Measurements from ENCODE around the gene MYO9A. TPM values are rescaled to one million over a fixed set of nuclear protein-coding genes. Genes with fewer than 3 reads are reported as not detected.

Gene MYO9A
- total RNA-seq, 1 donor from 2014 or later = 41.8 TPM

DNA sequence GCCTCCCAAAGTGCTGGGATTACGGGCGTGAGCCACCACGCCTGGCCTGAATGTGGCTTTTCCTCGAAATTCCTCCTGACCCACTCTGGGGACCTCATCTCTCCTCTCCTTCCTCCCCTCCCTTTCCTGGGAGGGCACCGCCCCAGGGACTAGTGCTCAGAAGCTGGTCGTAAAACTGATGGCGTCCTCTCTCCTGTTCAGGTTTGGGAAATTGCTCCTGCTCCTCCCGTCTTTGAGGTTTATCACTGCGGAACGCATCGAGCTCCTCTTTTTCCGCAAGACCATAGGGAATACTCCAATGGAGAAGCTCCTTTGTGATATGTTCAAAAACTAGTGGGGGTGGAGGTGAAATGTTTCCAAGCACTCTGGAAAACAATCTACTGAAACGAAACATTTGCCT is 300.6 kb downstream of the MYO9A start:
- H3K4me1 Mint-ChIP-seq (ENCODE audit: low read depth) = no peaks in the 10 kb centered on the region
- no peak overlapping the region for H3K27ac Mint-ChIP-seq (ENCODE audit: unreplicated experiment)
- H3K9me3 Mint-ChIP-seq (ENCODE audit: low read depth) = peaks cover 19% of the 10 kb centered on the region
- TF ChIP-seq, protein P1, sequence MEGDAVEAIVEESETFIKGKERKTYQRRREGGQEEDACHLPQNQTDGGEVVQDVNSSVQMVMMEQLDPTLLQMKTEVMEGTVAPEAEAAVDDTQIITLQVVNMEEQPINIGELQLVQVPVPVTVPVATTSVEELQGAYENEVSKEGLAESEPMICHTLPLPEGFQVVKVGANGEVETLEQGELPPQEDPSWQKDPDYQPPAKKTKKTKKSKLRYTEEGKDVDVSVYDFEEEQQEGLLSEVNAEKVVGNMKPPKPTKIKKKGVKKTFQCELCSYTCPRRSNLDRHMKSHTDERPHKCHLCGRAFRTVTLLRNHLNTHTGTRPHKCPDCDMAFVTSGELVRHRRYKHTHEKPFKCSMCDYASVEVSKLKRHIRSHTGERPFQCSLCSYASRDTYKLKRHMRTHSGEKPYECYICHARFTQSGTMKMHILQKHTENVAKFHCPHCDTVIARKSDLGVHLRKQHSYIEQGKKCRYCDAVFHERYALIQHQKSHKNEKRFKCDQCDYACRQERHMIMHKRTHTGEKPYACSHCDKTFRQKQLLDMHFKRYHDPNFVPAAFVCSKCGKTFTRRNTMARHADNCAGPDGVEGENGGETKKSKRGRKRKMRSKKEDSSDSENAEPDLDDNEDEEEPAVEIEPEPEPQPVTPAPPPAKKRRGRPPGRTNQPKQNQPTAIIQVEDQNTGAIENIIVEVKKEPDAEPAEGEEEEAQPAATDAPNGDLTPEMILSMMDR (IDR thresholded peaks at IDR 0.05) = no peak
- DNase-seq (ENCODE audit: low spot score) = no peak
- H3K36me3 Mint-ChIP-seq (ENCODE audit: low read depth) = peaks cover 17% of the 10 kb centered on the region
- no peak overlapping the region for H3K4me3 Mint-ChIP-seq (ENCODE audit: unreplicated experiment)
- H3K27me3 Mint-ChIP-seq (ENCODE audit: low read depth) = no peaks in the 10 kb centered on the region

DNA sequence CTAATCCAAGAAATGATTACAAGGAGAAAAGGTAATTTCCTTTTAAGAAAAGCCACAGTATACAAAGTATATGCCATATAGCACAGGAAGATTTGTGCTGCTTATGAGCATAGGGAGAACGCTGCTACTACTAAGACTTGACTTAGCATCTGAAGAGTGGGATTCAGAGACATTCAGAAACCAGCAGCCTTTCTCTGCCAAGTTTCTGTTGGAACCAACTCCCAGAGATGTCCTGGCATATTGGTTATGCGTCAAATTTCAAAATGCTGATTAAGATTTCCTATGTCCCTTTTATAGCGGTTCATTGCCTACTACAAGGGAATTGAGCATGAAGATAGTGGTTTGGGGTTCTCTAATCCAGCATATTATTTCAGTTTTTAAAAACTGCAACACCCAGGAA is 302.6 kb downstream of the MYO9A start:
- TF ChIP-seq, protein P1 (IDR thresholded peaks at IDR 0.05) = no peak
- no peaks in the 10 kb centered on the region for H3K27me3 Mint-ChIP-seq (ENCODE audit: low read depth)

GRCh38 chr15:71813723-71814470 is 304.1 kb downstream of the MYO9A start:
- Mint-ChIP-seq H3K9me3 (ENCODE audit: low read depth) (peaks cover 3% of the 10 kb centered on the region), H3K27me3 (ENCODE audit: low read depth) (no peaks in the 10 kb centered on the region), H3K27ac (ENCODE audit: unreplicated experiment) (no peak overlapping the region), H3K36me3 (ENCODE audit: low read depth) (peaks cover 8% of the 10 kb centered on the region), H3K4me1 (ENCODE audit: low read depth) (no peaks in the 10 kb centered on the region), H3K4me3 (ENCODE audit: unreplicated experiment) (no peak overlapping the region)
- TF ChIP-seq, protein P1 (IDR thresholded peaks at IDR 0.05) = no peak
- DNase-seq (ENCODE audit: low spot score) = no peak

More for the DNA sequence above, 302.6 kb downstream of the MYO9A start:
- Mint-ChIP-seq H3K27ac (ENCODE audit: unreplicated experiment) (no peak overlapping the region), H3K9me3 (ENCODE audit: low read depth) (peaks cover 6% of the 10 kb centered on the region), H3K36me3 (ENCODE audit: low read depth) (peaks cover 8% of the 10 kb centered on the region), H3K4me3 (ENCODE audit: unreplicated experiment) (no peak overlapping the region), H3K4me1 (ENCODE audit: low read depth) (no peaks in the 10 kb centered on the region)
- no peak for DNase-seq (ENCODE audit: low spot score)

DNA sequence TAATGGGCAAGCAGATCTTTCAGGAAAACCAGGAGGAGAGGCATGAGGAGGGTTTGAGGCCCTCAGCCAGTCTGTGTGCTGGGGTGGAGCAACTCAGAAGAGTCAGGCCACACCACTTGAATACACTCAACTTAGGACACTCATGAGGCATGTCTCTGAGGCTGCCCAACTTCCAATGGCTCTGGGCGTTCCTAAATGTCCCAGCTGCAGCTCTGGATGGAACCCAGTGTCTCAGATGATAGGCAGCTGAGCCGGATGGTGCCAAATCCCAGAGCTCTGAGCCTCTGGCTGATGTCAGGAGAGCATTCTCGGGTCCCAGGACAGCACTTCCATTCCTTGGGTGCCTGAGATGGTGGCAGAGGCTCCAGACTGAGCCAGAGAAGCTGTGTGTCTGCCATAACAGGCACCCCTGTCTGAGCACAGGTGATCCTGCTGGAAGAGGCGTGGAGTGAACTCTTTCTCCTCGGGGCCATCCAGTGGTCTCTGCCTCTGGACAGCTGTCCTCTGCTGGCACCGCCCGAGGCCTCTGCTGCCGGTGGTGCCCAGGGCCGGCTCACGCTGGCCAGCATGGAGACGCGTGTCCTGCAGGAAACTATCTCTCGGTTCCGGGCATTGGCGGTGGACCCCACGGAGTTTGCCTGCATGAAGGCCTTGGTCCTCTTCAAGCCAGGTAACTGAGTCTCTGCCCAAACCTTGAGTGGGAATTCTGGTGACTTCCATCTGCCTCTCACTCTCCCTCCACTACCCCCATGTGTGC is 304.8 kb downstream of the MYO9A start:
- H3K4me3 Mint-ChIP-seq (ENCODE audit: unreplicated experiment) = no peak overlapping the region
- no peak for DNase-seq (ENCODE audit: low spot score)
- H3K27ac Mint-ChIP-seq (ENCODE audit: unreplicated experiment) = no peak overlapping the region
- TF ChIP-seq, protein P1 (IDR thresholded peaks at IDR 0.05) = no peak
- H3K36me3 Mint-ChIP-seq (ENCODE audit: low read depth) = peaks cover 3% of the 10 kb centered on the region
- H3K27me3 Mint-ChIP-seq (ENCODE audit: low read depth) = no peaks in the 10 kb centered on the region
- peaks cover 4% of the 10 kb centered on the region for H3K4me1 Mint-ChIP-seq (ENCODE audit: low read depth)
- no peaks in the 10 kb centered on the region for H3K9me3 Mint-ChIP-seq (ENCODE audit: low read depth)

Measured in chondrocyte (in vitro differentiated cells).